ENCODE measurements around the gene BCL2L12. TPM values are rescaled to one million over a fixed set of nuclear protein-coding genes. Genes with fewer than 3 reads are reported as not detected.
A peak's percentile ranks its signal among the peaks of the same experiment; 100 is the strongest.

Gene BCL2L12
- total RNA-seq, 1 experiment from 2014 or later: 93.9 TPM

DNA sequence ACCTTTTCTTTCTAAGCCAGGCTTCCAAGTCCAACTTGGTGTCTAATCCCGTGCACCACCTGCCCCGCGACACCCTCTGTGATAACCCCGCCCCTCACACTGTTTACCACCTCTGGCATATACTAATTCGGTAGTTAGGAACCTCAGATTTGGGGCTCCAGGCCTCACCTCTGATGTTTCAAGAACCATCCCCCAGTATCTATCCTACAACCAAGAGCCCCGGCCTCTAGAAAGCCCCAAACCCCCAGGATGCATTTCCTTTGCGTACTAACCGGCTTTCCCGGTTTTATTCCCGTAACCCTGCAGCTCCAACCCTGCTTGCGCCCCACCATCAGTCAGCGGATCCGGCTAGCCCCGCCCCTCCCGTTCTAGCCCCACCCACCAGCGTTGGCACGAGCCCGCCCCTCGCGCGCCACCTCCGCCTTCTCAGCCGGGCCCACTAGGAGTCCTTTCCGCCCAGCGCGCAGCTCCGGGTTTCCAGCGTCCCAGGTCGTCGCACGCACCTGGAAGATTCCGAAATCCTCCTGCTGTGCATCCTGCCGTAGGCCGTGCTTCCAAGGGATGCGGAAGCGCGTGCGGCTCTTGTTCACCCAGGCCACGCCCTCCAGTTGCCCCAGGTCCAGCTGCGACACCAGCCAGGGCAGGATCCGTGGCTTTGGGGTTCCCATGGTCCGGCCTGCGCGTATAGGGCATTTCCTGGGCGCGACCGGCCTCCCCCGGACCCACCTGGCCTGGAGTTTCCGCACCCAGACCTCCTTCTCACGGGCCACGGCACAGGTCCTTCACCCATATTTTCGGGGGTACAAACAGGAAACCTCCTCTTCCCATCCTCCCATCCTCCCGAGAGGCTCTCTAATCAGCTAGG, 1.3 kb upstream of the BCL2L12 start (continued):
- TF ChIP-seq, protein P1, sequence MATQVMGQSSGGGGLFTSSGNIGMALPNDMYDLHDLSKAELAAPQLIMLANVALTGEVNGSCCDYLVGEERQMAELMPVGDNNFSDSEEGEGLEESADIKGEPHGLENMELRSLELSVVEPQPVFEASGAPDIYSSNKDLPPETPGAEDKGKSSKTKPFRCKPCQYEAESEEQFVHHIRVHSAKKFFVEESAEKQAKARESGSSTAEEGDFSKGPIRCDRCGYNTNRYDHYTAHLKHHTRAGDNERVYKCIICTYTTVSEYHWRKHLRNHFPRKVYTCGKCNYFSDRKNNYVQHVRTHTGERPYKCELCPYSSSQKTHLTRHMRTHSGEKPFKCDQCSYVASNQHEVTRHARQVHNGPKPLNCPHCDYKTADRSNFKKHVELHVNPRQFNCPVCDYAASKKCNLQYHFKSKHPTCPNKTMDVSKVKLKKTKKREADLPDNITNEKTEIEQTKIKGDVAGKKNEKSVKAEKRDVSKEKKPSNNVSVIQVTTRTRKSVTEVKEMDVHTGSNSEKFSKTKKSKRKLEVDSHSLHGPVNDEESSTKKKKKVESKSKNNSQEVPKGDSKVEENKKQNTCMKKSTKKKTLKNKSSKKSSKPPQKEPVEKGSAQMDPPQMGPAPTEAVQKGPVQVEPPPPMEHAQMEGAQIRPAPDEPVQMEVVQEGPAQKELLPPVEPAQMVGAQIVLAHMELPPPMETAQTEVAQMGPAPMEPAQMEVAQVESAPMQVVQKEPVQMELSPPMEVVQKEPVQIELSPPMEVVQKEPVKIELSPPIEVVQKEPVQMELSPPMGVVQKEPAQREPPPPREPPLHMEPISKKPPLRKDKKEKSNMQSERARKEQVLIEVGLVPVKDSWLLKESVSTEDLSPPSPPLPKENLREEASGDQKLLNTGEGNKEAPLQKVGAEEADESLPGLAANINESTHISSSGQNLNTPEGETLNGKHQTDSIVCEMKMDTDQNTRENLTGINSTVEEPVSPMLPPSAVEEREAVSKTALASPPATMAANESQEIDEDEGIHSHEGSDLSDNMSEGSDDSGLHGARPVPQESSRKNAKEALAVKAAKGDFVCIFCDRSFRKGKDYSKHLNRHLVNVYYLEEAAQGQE (IDR thresholded peaks at IDR 0.05; ENCODE audit: low read depth): no peak
- no peak for TF ChIP-seq FOSL1 (IDR thresholded peaks at IDR 0.05; ENCODE audit: low read depth)
- peak; percentile 43 for TF ChIP-seq POLR2A (IDR thresholded peaks at IDR 0.05; ENCODE audit: borderline replicate concordance, extremely low read depth, insufficient read depth, insufficient read length)

DNA sequence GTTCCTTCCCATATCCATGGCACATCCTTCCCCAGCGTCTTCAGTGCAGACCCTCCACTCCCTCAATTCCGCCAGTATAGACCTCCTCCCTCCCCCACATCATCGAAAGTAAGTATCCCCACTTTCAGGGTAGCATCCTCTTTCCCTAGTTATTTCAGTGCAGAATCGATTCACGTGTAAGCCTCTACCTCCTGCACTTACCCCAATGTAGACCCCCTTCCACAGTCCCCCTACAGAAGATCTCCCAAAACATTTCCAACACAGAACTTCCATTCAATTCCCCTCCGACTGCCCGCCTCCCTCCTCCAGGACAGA, 740 bp upstream of the BCL2L12 start:
- H4K20me1 ChIP-seq (ENCODE audit: insufficient read depth): no peaks in the 10 kb centered on the region
- peaks cover 6 to 38% of the 10 kb centered on the region in 2 experiments; a peak in 3 of 4 replicates for H3K36me3 ChIP-seq (ENCODE audit: control insufficient read depth in 1 of 2, insufficient read depth in 2 of 2, low read length in 2 of 2)
- H3K27ac ChIP-seq (ENCODE audit: low read depth, low read length): peak overlapping the region; percentile 95
- peaks cover 59% of the 10 kb centered on the region for H3K79me2 ChIP-seq (ENCODE audit: insufficient read depth, low read length)
- H2AFZ ChIP-seq (ENCODE audit: low read depth, low read length, poor library complexity, severe bottlenecking): no peak overlapping the region
- RAD21 ChIA-PET (ENCODE audit: low non-redundant PET in 1 of 2, low total read pairs in 2 of 2, uncharacterized antibody in 2 of 2, unreplicated experiment in 2 of 2): no interaction called here
- no TSS peak for BruUV-seq (replicated peaks)
- ATAC-seq: no peak; the same call in 1 of the 2 replicates
- H3K9me3 ChIP-seq (ENCODE audit: control insufficient read depth in 1 of 2, insufficient read depth in 1 of 2, low read depth in 1 of 2, low read length in 2 of 2): no peaks in the 10 kb centered on the region
- H3K9me2 ChIP-seq (ENCODE audit: insufficient read depth): no peaks in the 10 kb centered on the region
- CTCF ChIA-PET: interaction anchor here (1.2 to 2.2 kb wide), 3 partner anchors 12 to 95 kb away, joined by 3 to 6 read pairs (median 6); partner anchors contain the start of genes PRMT1 and SCAF1
- intact Hi-C loops (cut with micrococcal nuclease): no loop called here
- H3K4me1 ChIP-seq (ENCODE audit: control insufficient read depth in 1 of 2, insufficient read depth in 2 of 2, low read length in 2 of 2): peaks cover 6 to 30% of the 10 kb centered on the region in 2 experiments; a peak in 3 of 4 replicates
- peak overlapping the region; percentile 78 for H3K4me2 ChIP-seq (ENCODE audit: low read length)
- H3K4me3 ChIP-seq (replicated peaks in 1 of 2; ENCODE audit: low read depth in 1 of 2, low read length in 2 of 2): peak overlapping the region; percentile 90 to 95
- DNase-seq (ENCODE audit: low read depth, low spot score): no peak
- H3K27me3 ChIP-seq (ENCODE audit: insufficient read depth, low read length): no peaks in the 10 kb centered on the region
- H3K9ac ChIP-seq (ENCODE audit: low read length): peak overlapping the region; percentile 91
- POLR2A ChIA-PET: interaction anchor here (1.1 to 2.9 kb wide), 7 partner anchors 9 to 186 kb away, joined by 3 to 53 read pairs (median 9); partner anchors contain the start of genes PRMT1, RRAS and SCAF1
- TF ChIP-seq CEBPB (IDR thresholded peaks at IDR 0.05; ENCODE audit: low read depth) (no peak), SIN3A (IDR thresholded peaks at IDR 0.05; ENCODE audit: low read depth) (no peak), YY1 (IDR thresholded peaks at IDR 0.05; ENCODE audit: extremely low read depth, insufficient replicate concordance, low read depth, low read length) (no peak), FOSL1 (IDR thresholded peaks at IDR 0.05; ENCODE audit: low read depth) (no peak), TCF7L2 (IDR thresholded peaks at IDR 0.05; ENCODE audit: borderline replicate concordance, extremely low read depth, insufficient read depth, insufficient read length) (no peak), SRF (IDR thresholded peaks at IDR 0.05; ENCODE audit: low read depth) (no peak), ELF1 (IDR thresholded peaks at IDR 0.05; ENCODE audit: borderline replicate concordance, low read depth) (no peak), POLR2AphosphoS5 (IDR thresholded peaks at IDR 0.05; ENCODE audit: low read depth, low read length) (no peak)
- TF ChIP-seq, protein P2, sequence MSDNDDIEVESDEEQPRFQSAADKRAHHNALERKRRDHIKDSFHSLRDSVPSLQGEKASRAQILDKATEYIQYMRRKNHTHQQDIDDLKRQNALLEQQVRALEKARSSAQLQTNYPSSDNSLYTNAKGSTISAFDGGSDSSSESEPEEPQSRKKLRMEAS (IDR thresholded peaks at IDR 0.05): no peak
- TF ChIP-seq, protein P3, sequence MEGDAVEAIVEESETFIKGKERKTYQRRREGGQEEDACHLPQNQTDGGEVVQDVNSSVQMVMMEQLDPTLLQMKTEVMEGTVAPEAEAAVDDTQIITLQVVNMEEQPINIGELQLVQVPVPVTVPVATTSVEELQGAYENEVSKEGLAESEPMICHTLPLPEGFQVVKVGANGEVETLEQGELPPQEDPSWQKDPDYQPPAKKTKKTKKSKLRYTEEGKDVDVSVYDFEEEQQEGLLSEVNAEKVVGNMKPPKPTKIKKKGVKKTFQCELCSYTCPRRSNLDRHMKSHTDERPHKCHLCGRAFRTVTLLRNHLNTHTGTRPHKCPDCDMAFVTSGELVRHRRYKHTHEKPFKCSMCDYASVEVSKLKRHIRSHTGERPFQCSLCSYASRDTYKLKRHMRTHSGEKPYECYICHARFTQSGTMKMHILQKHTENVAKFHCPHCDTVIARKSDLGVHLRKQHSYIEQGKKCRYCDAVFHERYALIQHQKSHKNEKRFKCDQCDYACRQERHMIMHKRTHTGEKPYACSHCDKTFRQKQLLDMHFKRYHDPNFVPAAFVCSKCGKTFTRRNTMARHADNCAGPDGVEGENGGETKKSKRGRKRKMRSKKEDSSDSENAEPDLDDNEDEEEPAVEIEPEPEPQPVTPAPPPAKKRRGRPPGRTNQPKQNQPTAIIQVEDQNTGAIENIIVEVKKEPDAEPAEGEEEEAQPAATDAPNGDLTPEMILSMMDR (IDR thresholded peaks at IDR 0.05 in 2 of 3, conservative IDR thresholded peaks at IDR 0.05 in 1 of 3; ENCODE audit: borderline replicate concordance in 1 of 3, insufficient read depth in 1 of 3, low read depth in 2 of 3, low read length in 2 of 3): no peak
- TF ChIP-seq, protein P4, sequence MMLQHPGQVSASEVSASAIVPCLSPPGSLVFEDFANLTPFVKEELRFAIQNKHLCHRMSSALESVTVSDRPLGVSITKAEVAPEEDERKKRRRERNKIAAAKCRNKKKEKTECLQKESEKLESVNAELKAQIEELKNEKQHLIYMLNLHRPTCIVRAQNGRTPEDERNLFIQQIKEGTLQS (IDR thresholded peaks at IDR 0.05): no peak
- TF ChIP-seq, protein P1 (IDR thresholded peaks at IDR 0.05; ENCODE audit: low read depth): no peak
